Measurements from ENCODE around the gene CORO2A. TPM values are rescaled to one million over a fixed set of nuclear protein-coding genes. Genes with fewer than 3 reads are reported as not detected.

Gene CORO2A
- total and polyA plus RNA-seq, 2 of the 4 experiments (the other 2 are of a cell fraction): 1.9 to 2.2 TPM

DNA sequence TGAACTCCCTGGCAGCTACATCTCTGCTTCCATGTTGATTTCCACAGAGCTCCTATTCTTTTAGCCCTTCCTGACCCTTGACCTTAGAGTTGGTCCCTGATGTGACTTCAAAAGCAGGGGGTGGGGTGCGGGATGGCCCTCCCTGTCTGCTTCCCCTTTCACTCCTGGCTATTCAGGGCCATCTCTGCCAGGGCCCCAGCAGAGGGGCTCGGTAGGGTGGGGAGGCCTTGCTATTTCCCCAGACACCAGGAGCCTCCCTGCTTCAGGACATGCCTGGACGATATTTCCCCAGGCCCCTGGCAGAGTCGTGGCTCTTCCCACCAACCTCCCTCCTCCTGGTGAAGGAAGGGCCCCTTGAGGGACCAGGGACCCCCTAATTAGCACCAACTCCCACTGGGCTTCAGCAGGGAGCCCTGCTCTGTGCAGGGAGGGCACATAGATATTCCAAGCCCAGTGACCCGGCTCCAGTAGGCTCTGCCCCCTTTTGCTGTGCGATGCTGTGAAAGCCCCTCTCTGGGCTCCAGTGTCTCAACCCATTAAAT is 17.3 kb downstream of the CORO2A start:
- H2AFZ ChIP-seq (replicated peaks; ENCODE audit: low read length, poor library complexity): no peak overlapping the region
- H2AK5ac ChIP-seq (ENCODE audit: low read depth, low read length): no peak overlapping the region
- H3K56ac ChIP-seq (ENCODE audit: extremely low read depth, insufficient read depth, low read length): no peak overlapping the region
- intact Hi-C loops (cut with micrococcal nuclease): no loop called here
- no peak overlapping the region for H2BK120ac ChIP-seq (ENCODE audit: low read depth, low read length)
- in situ Hi-C loops (cut with MboI; ENCODE audit: low sequenced_read_pairs): no loop called here
- peaks cover 4% of the 10 kb centered on the region for H3K27me3 ChIP-seq (ENCODE audit: control insufficient read depth, insufficient read depth, low read length)
- no peak overlapping the region for H2BK15ac ChIP-seq (ENCODE audit: low read depth, low read length)
- TF ChIP-seq SMC3 (IDR thresholded peaks at IDR 0.05; ENCODE audit: low read depth, low read length) (no peak), MAZ (IDR thresholded peaks at IDR 0.05; ENCODE audit: borderline replicate concordance, low read depth, low read length) (no peak), MXI1 (IDR thresholded peaks at IDR 0.05; ENCODE audit: borderline replicate concordance, low read depth, low read length) (no peak), MAFK (IDR thresholded peaks at IDR 0.05; ENCODE audit: low read depth, low read length) (no peak), FOS (IDR thresholded peaks at IDR 0.05; ENCODE audit: low read depth, low read length) (no peak), RFX5 (IDR thresholded peaks at IDR 0.05; ENCODE audit: low read depth, low read length) (no peak), BHLHE40 (IDR thresholded peaks at IDR 0.05; ENCODE audit: low read depth, low read length) (no peak), CEBPB (IDR thresholded peaks at IDR 0.05; ENCODE audit: low read depth, low read length) (no peak), RAD21 (IDR thresholded peaks at IDR 0.05; ENCODE audit: low read length) (no peak), POLR2A (IDR thresholded peaks at IDR 0.05; ENCODE audit: low read depth, low read length) (no peak), NFE2L2 (IDR thresholded peaks at IDR 0.05; ENCODE audit: low read depth, low read length) (no peak), CHD1 (IDR thresholded peaks at IDR 0.05; ENCODE audit: low read depth, low read length) (no peak), RCOR1 (IDR thresholded peaks at IDR 0.05; ENCODE audit: insufficient replicate concordance, low read length) (no peak)
- TF ChIP-seq, protein P1, sequence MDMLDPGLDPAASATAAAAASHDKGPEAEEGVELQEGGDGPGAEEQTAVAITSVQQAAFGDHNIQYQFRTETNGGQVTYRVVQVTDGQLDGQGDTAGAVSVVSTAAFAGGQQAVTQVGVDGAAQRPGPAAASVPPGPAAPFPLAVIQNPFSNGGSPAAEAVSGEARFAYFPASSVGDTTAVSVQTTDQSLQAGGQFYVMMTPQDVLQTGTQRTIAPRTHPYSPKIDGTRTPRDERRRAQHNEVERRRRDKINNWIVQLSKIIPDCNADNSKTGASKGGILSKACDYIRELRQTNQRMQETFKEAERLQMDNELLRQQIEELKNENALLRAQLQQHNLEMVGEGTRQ (IDR thresholded peaks at IDR 0.05; ENCODE audit: low read depth, low read length): no peak
- TF ChIP-seq, protein P2, sequence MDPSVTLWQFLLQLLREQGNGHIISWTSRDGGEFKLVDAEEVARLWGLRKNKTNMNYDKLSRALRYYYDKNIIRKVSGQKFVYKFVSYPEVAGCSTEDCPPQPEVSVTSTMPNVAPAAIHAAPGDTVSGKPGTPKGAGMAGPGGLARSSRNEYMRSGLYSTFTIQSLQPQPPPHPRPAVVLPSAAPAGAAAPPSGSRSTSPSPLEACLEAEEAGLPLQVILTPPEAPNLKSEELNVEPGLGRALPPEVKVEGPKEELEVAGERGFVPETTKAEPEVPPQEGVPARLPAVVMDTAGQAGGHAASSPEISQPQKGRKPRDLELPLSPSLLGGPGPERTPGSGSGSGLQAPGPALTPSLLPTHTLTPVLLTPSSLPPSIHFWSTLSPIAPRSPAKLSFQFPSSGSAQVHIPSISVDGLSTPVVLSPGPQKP (IDR thresholded peaks at IDR 0.05; ENCODE audit: borderline replicate concordance, low read depth, low read length): no peak
- TF ChIP-seq, protein P3, sequence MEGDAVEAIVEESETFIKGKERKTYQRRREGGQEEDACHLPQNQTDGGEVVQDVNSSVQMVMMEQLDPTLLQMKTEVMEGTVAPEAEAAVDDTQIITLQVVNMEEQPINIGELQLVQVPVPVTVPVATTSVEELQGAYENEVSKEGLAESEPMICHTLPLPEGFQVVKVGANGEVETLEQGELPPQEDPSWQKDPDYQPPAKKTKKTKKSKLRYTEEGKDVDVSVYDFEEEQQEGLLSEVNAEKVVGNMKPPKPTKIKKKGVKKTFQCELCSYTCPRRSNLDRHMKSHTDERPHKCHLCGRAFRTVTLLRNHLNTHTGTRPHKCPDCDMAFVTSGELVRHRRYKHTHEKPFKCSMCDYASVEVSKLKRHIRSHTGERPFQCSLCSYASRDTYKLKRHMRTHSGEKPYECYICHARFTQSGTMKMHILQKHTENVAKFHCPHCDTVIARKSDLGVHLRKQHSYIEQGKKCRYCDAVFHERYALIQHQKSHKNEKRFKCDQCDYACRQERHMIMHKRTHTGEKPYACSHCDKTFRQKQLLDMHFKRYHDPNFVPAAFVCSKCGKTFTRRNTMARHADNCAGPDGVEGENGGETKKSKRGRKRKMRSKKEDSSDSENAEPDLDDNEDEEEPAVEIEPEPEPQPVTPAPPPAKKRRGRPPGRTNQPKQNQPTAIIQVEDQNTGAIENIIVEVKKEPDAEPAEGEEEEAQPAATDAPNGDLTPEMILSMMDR (conservative IDR thresholded peaks at IDR 0.05; ENCODE audit: low read depth, low read length): no peak
- no peak overlapping the region for H4K8ac ChIP-seq (ENCODE audit: low read depth in 2 of 2, low read length in 2 of 2)
- no peak overlapping the region for H3K4me2 ChIP-seq (ENCODE audit: low read depth, low read length)
- H3K14ac ChIP-seq (replicated peaks; ENCODE audit: low read depth, low read length): no peak overlapping the region
- H4K5ac ChIP-seq (ENCODE audit: low read depth, low read length): no peak overlapping the region
- POLR2A ChIA-PET (ENCODE audit: unreplicated experiment): interaction anchor here (0.6 kb wide), 1 partner anchor 27 kb away, joined by 3 read pairs; no protein-coding TSS in a partner anchor
- H2BK20ac ChIP-seq (ENCODE audit: low read depth, low read length): no peak overlapping the region
- H3K9me3 ChIP-seq (ENCODE audit: control insufficient read depth, insufficient read depth, low read length): no peaks in the 10 kb centered on the region
- H3K23ac ChIP-seq (ENCODE audit: low read depth, low read length): no peak overlapping the region
- no peaks in the 10 kb centered on the region for H4K20me1 ChIP-seq (ENCODE audit: insufficient read depth, low read length)
- H2AK9ac ChIP-seq (replicated peaks; ENCODE audit: low read depth, low read length, poor library complexity): no peak overlapping the region
- no peak overlapping the region for H3K4ac ChIP-seq (ENCODE audit: low read depth, low read length)
- no peak for ATAC-seq (ENCODE audit: low read depth)
- H3K27ac ChIP-seq (ENCODE audit: insufficient read depth, low read length): no peak overlapping the region
- no peak overlapping the region for H4K91ac ChIP-seq (ENCODE audit: insufficient read depth, low read depth, low read length)
- no peaks in the 10 kb centered on the region for H3K79me1 ChIP-seq (ENCODE audit: low read depth in 1 of 2, low read length in 2 of 2)
- H3K9ac ChIP-seq (ENCODE audit: low read depth, low read length): no peak overlapping the region
- H3K18ac ChIP-seq (ENCODE audit: low read depth, low read length): no peak overlapping the region
- CTCF ChIA-PET: no interaction called here
- BruUV-seq (replicated peaks): no TSS peak
- H2BK5ac ChIP-seq (ENCODE audit: low read depth, low read length, poor library complexity, severe bottlenecking): no peak overlapping the region
- WGBS, 2 experiments (ENCODE audit: extremely low coverage in 2 of 2, insufficient read length in 1 of 2): no CpG with 5 or more reads among the region's 6 CpGs
- no peaks in the 10 kb centered on the region for H3K36me3 ChIP-seq (ENCODE audit: control insufficient read depth, insufficient read depth, low read length)
- no peaks in the 10 kb centered on the region for H3K9me1 ChIP-seq (ENCODE audit: insufficient read depth, low read length)
- dilution Hi-C loops (cut with HindIII; ENCODE audit: low sequenced_read_pairs, unreplicated experiment): no loop called here
- DNase-seq: no peak
- H3K4me1 ChIP-seq (ENCODE audit: control insufficient read depth, insufficient read depth, low read length): peaks cover 4% of the 10 kb centered on the region; the same call in 1 of the 2 replicates
- H3K4me3 ChIP-seq (ENCODE audit: insufficient read depth, low read depth, low read length): no peak overlapping the region

Measured in IMR-90 (cell line).